Astrocyte (in vitro differentiated cells and primary cell): Measurements from ENCODE around the gene ZMIZ1. TPM values are rescaled to one million over a fixed set of nuclear protein-coding genes. Genes with fewer than 3 reads are reported as not detected.

Experiments
- DNase-seq: peaks from one replicate; pipeline ENCODE4 v3.0.0-alpha.2; 2010; ENCODE audit warnings: low read depth
- FAIRE-seq: peaks from 2 replicates; lab custom pipeline; 2011; peaks lifted over from hg19 to GRCh38; lab: Jason Lieb, UNC
- H2AFZ ChIP-seq: 2 replicates; pipeline ENCODE4 v1.6.0; 2012; ENCODE audit warnings: low read depth, low read length, inconsistent platforms
- H3K27ac ChIP-seq: 2 replicates; pipeline ENCODE4 v1.5.1; 2011; ENCODE audit warnings: low read depth, low read length, inconsistent platforms
- H3K27me3 ChIP-seq: 2 replicates; pipeline ENCODE4 v1.6.0; 2011; ENCODE audit warnings: low read length, inconsistent platforms; ENCODE audit not compliant: insufficient read depth
- H3K36me3 ChIP-seq: 2 replicates; pipeline ENCODE4 v1.5.1; 2011; ENCODE audit warnings: low read length, inconsistent platforms; ENCODE audit not compliant: insufficient read depth
- H3K4me1 ChIP-seq: 2 replicates; pipeline ENCODE4 v1.5.1; 2011; ENCODE audit warnings: low read length, inconsistent platforms; ENCODE audit not compliant: insufficient read depth
- H3K4me2 ChIP-seq: 2 replicates; pipeline ENCODE4 v1.6.0; 2012; ENCODE audit warnings: low read length, inconsistent platforms
- H3K4me3 ChIP-seq: 2 replicates; pipeline ENCODE4 v1.5.1; 2011; ENCODE audit warnings: low read depth, mild to moderate bottlenecking, low read length, inconsistent platforms; ENCODE audit not compliant: insufficient read depth
- H3K79me2 ChIP-seq: 2 replicates; pipeline ENCODE4 v1.6.0; 2012; ENCODE audit warnings: mild to moderate bottlenecking, low read length, inconsistent platforms; ENCODE audit not compliant: insufficient read depth
- H3K9ac ChIP-seq: 2 replicates; pipeline ENCODE4 v1.6.0; 2012; ENCODE audit warnings: mild to moderate bottlenecking, low read length, inconsistent platforms
- H3K9me3 ChIP-seq: 2 replicates; pipeline ENCODE4 v1.5.1; 2012; ENCODE audit warnings: low read depth, mild to moderate bottlenecking, low read length, inconsistent platforms; ENCODE audit not compliant: insufficient read depth
- H4K20me1 ChIP-seq: 2 replicates; pipeline ENCODE4 v1.6.0; 2012; ENCODE audit warnings: low read length, inconsistent platforms; ENCODE audit not compliant: insufficient read depth
- H3K27ac Mint-ChIP-seq: one replicate; pipeline ENCODE4 v1.8.0; 2021; ENCODE audit warnings: mild to moderate bottlenecking, mixed read lengths; ENCODE audit not compliant: unreplicated experiment
- H3K27me3 Mint-ChIP-seq: one replicate; pipeline ENCODE4 v1.8.0; 2021; ENCODE audit warnings: low read depth, mixed read lengths; ENCODE audit not compliant: unreplicated experiment
- H3K36me3 Mint-ChIP-seq: one replicate; pipeline ENCODE4 v1.8.0; 2021; ENCODE audit warnings: low read depth, mixed read lengths; ENCODE audit not compliant: unreplicated experiment
- H3K4me1 Mint-ChIP-seq: one replicate; pipeline ENCODE4 v1.8.0; 2021; ENCODE audit warnings: low read depth, mixed read lengths; ENCODE audit not compliant: unreplicated experiment
- H3K4me3 Mint-ChIP-seq: one replicate; pipeline ENCODE4 v1.8.0; 2021; ENCODE audit warnings: mild to moderate bottlenecking, moderate library complexity, mixed read lengths; ENCODE audit not compliant: unreplicated experiment
- H3K9me3 Mint-ChIP-seq: one replicate; pipeline ENCODE4 v1.8.0; 2021; ENCODE audit warnings: mild to moderate bottlenecking, mixed read lengths; ENCODE audit not compliant: unreplicated experiment
- CTCF ChIP-seq: IDR thresholded peaks from 2 replicates; pipeline ENCODE4 v1.5.1; 2011; ENCODE audit warnings: low read depth, mild to moderate bottlenecking, inconsistent platforms, low read length, moderate library complexity; ENCODE audit not compliant: insufficient read depth
- EZH2 ChIP-seq: IDR thresholded peaks from 2 replicates; pipeline ENCODE4 v1.6.1; 2012; ENCODE audit warnings: mild to moderate bottlenecking, low read length, inconsistent platforms; ENCODE audit not compliant: insufficient read depth
- total RNA-seq: library from RNA; stranded (reverse); gene quantifications from 2 replicates; pipeline ENCODE4 v1.2.1, GENCODE V29; 2021

ZMIZ1 gene
- total RNA-seq, 1 donor from 2014 or later = 45.5 TPM

- no peak for DNase-seq
- H3K4me3 ChIP-seq = no peak overlapping the region
- Mint-ChIP-seq H3K27ac (peak overlapping the region; percentile 93), H3K27me3 (no peaks in the 10 kb centered on the region), H3K4me3 (peak overlapping the region; percentile 58), H3K9me3 (no peaks in the 10 kb centered on the region), H3K4me1 (peaks cover 84% of the 10 kb centered on the region), H3K36me3 (peaks cover 7% of the 10 kb centered on the region)
- H3K27ac ChIP-seq = peak overlapping the region; percentile 67
- no peaks in the 10 kb centered on the region for H3K9me3 ChIP-seq
- H3K4me1 ChIP-seq = peaks cover 68% of the 10 kb centered on the region
- TF ChIP-seq CTCF = no peak
- no peak for TF ChIP-seq EZH2
- H4K20me1 ChIP-seq = peaks cover 78% of the 10 kb centered on the region
- H2AFZ ChIP-seq = no peak overlapping the region
- peak overlapping the region; percentile 67 for H3K9ac ChIP-seq
- peak overlapping the region; percentile 63 for H3K4me2 ChIP-seq
- H3K36me3 ChIP-seq = peaks cover 6% of the 10 kb centered on the region
- FAIRE-seq = no peak
- H3K27me3 ChIP-seq = no peaks in the 10 kb centered on the region
- peaks cover 72% of the 10 kb centered on the region for H3K79me2 ChIP-seq
These were observed 114.7 kb downstream of the ZMIZ1 start for GRCh38 chr10:79183468-79183865.

- peak; percentile 45 for FAIRE-seq
- no peaks in the 10 kb centered on the region for H3K9me3 ChIP-seq
- H2AFZ ChIP-seq = no peak overlapping the region
- peak overlapping the region; percentile 93 for H3K27ac Mint-ChIP-seq
- no peak overlapping the region for H3K4me3 Mint-ChIP-seq
- no peaks in the 10 kb centered on the region for H3K27me3 Mint-ChIP-seq
- peaks cover 8% of the 10 kb centered on the region for H3K36me3 Mint-ChIP-seq
- peaks cover 79% of the 10 kb centered on the region for H3K79me2 ChIP-seq
- H4K20me1 ChIP-seq = peaks cover 79% of the 10 kb centered on the region
- H3K36me3 ChIP-seq = peaks cover 6% of the 10 kb centered on the region
- no peak overlapping the region for H3K4me3 ChIP-seq
- H3K4me2 ChIP-seq = peak overlapping the region; percentile 63
- peak overlapping the region; percentile 67 for H3K27ac ChIP-seq
- peaks cover 64% of the 10 kb centered on the region for H3K4me1 ChIP-seq
- no peaks in the 10 kb centered on the region for H3K27me3 ChIP-seq
- peak overlapping the region; percentile 67 for H3K9ac ChIP-seq
- TF ChIP-seq CTCF (no peak), EZH2 (no peak)
- DNase-seq = peak; percentile 84
- peaks cover 84% of the 10 kb centered on the region for H3K4me1 Mint-ChIP-seq
- no peaks in the 10 kb centered on the region for H3K9me3 Mint-ChIP-seq
These were observed 115.4 kb downstream of the ZMIZ1 start for GRCh38 chr10:79184145-79184625.

- H3K79me2 ChIP-seq = peaks cover 79% of the 10 kb centered on the region
- H3K27ac ChIP-seq = peak overlapping the region; percentile 27
- Mint-ChIP-seq H3K4me3 (no peak overlapping the region), H3K36me3 (peaks cover 11% of the 10 kb centered on the region), H3K9me3 (no peaks in the 10 kb centered on the region), H3K4me1 (peaks cover 84% of the 10 kb centered on the region), H3K27ac (peak overlapping the region; percentile 93), H3K27me3 (no peaks in the 10 kb centered on the region)
- FAIRE-seq (no peak), DNase-seq (no peak)
- no peaks in the 10 kb centered on the region for H3K9me3 ChIP-seq
- H3K4me1 ChIP-seq = peaks cover 63% of the 10 kb centered on the region
- H3K4me2 ChIP-seq = peak overlapping the region; percentile 63
- peaks cover 6% of the 10 kb centered on the region for H3K36me3 ChIP-seq
- no peak for TF ChIP-seq EZH2
- no peak for TF ChIP-seq CTCF
- H2AFZ ChIP-seq = no peak overlapping the region
- H3K4me3 ChIP-seq = no peak overlapping the region
- peak overlapping the region; percentile 52 for H3K9ac ChIP-seq
- H4K20me1 ChIP-seq = peaks cover 79% of the 10 kb centered on the region
- H3K27me3 ChIP-seq = no peaks in the 10 kb centered on the region
These were observed 115.9 kb downstream of the ZMIZ1 start for GRCh38 chr10:79184657-79185056.
